PC-9 (cell line): ENCODE measurements around the gene AOAH. TPM values are rescaled to one million over a fixed set of nuclear protein-coding genes. Genes with fewer than 3 reads are reported as not detected.

Experiments used
- BruUV-seq: library from RNA; stranded (reverse); fragments of 400-500 nt; replicated peaks from 2 replicates; lab custom pipeline; 2021; lab: Mats Ljungman, UMichigan
- CTCF ChIA-PET: fragments of 300-600 bp; sonication (Branson Sonifier 250); formaldehyde crosslinking; loops from one replicate; lab custom pipeline; 2022; ENCODE audit warnings: antibody characterized with exemption; lab: Charles Lee
- POLR2A ChIA-PET: fragments of 300-600 bp; sonication (Branson Sonifier 250); formaldehyde crosslinking; loops from one replicate; lab custom pipeline; 2022; ENCODE audit warnings: antibody characterized with exemption; ENCODE audit not compliant: unreplicated experiment; lab: Charles Lee
- DNase-seq, 2 experiments: peaks; one replicate each; pipeline versions ENCODE4 v3.0.0 to v3.0.0-alpha.2; 2015 to 2022; ENCODE audit warnings: mixed read lengths in 1 of 2
- H2AFZ ChIP-seq: fragments of 200-600 bp; sonication (generic); 2 replicates; pipeline ENCODE4 v1.8.1; 2017; ENCODE audit warnings: antibody characterized with exemption
- H3F3A ChIP-seq: fragments of 200-600 bp; sonication (generic); 2 replicates; pipeline ENCODE4 v1.8.1; 2017; ENCODE audit warnings: antibody characterized with exemption, mild to moderate bottlenecking, low read depth; ENCODE audit not compliant: insufficient read depth
- H3K27ac ChIP-seq: fragments of 200-600 bp; sonication (generic); 2 replicates; pipeline ENCODE4 v1.6.1; 2016; ENCODE audit warnings: mixed run types
- H3K27me3 ChIP-seq: fragments of 200-600 bp; sonication (generic); 2 replicates; pipeline ENCODE4 v1.6.1; 2016; ENCODE audit warnings: low read depth, mixed run types; ENCODE audit not compliant: insufficient read depth
- H3K36me3 ChIP-seq: fragments of 200-600 bp; sonication (generic); 2 replicates; pipeline ENCODE4 v1.6.1; 2016; ENCODE audit warnings: low read depth, mixed run types
- H3K4me1 ChIP-seq: fragments of 200-600 bp; sonication (generic); replicated peaks from 2 replicates; pipeline ENCODE4 v1.6.1; 2016; ENCODE audit warnings: mixed run types; ENCODE audit not compliant: insufficient read depth
- H3K4me2 ChIP-seq: fragments of 200-600 bp; sonication (generic); 2 replicates; pipeline ENCODE4 v1.6.1; 2017; ENCODE audit warnings: mixed run types
- H3K4me3 ChIP-seq: fragments of 200-600 bp; sonication (generic); 2 replicates; pipeline ENCODE4 v1.6.1; 2016; ENCODE audit warnings: mixed run types
- H3K79me2 ChIP-seq: fragments of 200-600 bp; sonication (generic); 2 replicates; pipeline ENCODE4 v1.6.1; 2017; ENCODE audit warnings: low read depth, mixed run types
- H3K9me2 ChIP-seq: fragments of 200-600 bp; sonication (generic); 2 replicates; pipeline ENCODE4 v1.8.1; 2017; ENCODE audit warnings: mild to moderate bottlenecking; ENCODE audit not compliant: insufficient read depth
- H3K9me3 ChIP-seq: fragments of 200-600 bp; sonication (generic); 2 replicates; pipeline ENCODE4 v1.8.1; 2016; ENCODE audit warnings: low read depth; ENCODE audit not compliant: insufficient read depth
- H4K20me1 ChIP-seq: fragments of 200-600 bp; sonication (generic); 2 replicates; pipeline ENCODE4 v1.8.1; 2017; ENCODE audit not compliant: insufficient read depth
- EZH2 ChIP-seq: fragments of 200-600 bp; sonication (generic); IDR thresholded peaks from 2 replicates; pipeline ENCODE4 v1.8.0; 2017; ENCODE audit warnings: antibody characterized with exemption, low read depth
- intact Hi-C: fragments of 100-400 bp; cut with micrococcal nuclease; formaldehyde crosslinking; loops from one replicate; pipeline ENCODE4 v1.10.0; 2022; ENCODE audit not compliant: unreplicated experiment
- total RNA-seq: library from RNA; stranded (reverse); gene quantifications from 2 replicates; pipeline ENCODE4 v1.2.3, GENCODE V29; 2021
- TF ChIP-seq, protein P1 (sequence below): fragments of 200-600 bp; sonication (generic); conservative IDR thresholded peaks from 2 replicates; pipeline ENCODE4 v1.6.1; 2017; ENCODE audit warnings: mixed run types, antibody characterized with exemption, mild to moderate bottlenecking, moderate library complexity

AOAH gene
- total RNA-seq, 1 experiment from 2014 or later, result not detected

DNA sequence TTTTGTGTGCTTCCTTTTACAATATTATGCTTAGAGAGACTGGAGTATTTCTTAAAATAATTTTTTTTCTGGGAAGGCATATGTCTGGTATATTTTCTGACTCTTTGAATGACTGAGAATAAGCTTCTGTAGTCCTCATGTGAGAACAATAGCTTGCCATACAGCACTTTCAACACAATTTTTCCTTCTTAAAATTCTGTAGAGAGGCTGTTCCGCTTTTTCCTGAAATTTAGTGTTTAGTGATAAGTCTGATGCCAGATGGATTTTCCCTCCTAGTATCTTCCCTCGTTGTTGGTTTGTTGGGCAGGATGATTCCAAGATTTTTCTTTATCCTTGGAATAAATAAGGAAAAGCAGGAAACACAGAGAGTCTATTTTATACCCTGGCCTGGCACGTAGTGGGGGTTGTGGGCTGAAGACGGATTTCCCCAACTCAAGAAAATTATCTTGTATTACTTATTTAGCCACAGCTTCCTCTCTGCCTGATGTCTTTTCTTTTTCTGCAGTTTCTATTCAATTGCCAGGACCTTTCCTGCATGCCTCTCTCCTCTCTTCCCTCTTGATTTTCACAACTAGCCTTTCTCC lies 111.2 kb downstream of the AOAH start:
- Histone ChIP-seq H3K9me3 (no peaks in the 10 kb centered on the region), H4K20me1 (no peaks in the 10 kb centered on the region), H3K9me2 (no peaks in the 10 kb centered on the region), H3K4me3 (no peak overlapping the region), H3K27ac (no peak overlapping the region), H3K4me2 (no peak overlapping the region), H3K4me1 (no peaks in the 10 kb centered on the region), H3K36me3 (no peaks in the 10 kb centered on the region), H3F3A (no peaks in the 10 kb centered on the region), H3K27me3 (peaks cover 93% of the 10 kb centered on the region), H2AFZ (no peak overlapping the region), H3K79me2 (no peaks in the 10 kb centered on the region)
- ChIA-PET POLR2A (no interaction called here), CTCF (no interaction called here)
- no peak for DNase-seq
- TF ChIP-seq, protein P1, sequence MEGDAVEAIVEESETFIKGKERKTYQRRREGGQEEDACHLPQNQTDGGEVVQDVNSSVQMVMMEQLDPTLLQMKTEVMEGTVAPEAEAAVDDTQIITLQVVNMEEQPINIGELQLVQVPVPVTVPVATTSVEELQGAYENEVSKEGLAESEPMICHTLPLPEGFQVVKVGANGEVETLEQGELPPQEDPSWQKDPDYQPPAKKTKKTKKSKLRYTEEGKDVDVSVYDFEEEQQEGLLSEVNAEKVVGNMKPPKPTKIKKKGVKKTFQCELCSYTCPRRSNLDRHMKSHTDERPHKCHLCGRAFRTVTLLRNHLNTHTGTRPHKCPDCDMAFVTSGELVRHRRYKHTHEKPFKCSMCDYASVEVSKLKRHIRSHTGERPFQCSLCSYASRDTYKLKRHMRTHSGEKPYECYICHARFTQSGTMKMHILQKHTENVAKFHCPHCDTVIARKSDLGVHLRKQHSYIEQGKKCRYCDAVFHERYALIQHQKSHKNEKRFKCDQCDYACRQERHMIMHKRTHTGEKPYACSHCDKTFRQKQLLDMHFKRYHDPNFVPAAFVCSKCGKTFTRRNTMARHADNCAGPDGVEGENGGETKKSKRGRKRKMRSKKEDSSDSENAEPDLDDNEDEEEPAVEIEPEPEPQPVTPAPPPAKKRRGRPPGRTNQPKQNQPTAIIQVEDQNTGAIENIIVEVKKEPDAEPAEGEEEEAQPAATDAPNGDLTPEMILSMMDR, result no peak
- no peak for TF ChIP-seq EZH2
- no TSS peak for BruUV-seq
- intact Hi-C loops, result no loop called here

DNA sequence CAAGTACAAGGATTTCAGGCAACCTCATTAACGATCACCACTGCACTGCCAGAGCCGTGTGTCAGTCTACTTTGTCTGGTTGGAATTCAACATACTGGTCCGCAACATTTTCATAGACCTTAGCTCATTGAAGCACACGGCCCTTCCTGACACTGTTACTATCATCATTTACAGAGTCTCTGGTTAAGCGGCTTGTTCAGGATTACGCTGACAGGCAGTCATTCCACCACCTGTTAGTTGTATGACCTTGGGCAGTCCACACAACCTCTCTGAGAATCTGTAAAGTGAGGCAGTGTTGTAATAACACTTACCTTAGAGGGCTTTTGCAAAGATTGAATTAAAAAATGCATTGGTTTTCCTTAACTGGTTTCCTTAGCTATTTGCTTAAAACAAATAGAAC lies 112.6 kb downstream of the AOAH start:
- H3K36me3 ChIP-seq, result no peaks in the 10 kb centered on the region
- peaks cover 93% of the 10 kb centered on the region for H3K27me3 ChIP-seq
- no peak for DNase-seq
- no peak overlapping the region for H3K4me3 ChIP-seq
- POLR2A ChIA-PET, result no interaction called here
- H3F3A ChIP-seq, result no peaks in the 10 kb centered on the region
- H3K9me3 ChIP-seq, result no peaks in the 10 kb centered on the region
- no peaks in the 10 kb centered on the region for H3K9me2 ChIP-seq
- H3K27ac ChIP-seq, result no peak overlapping the region
- BruUV-seq, result no TSS peak
- H4K20me1 ChIP-seq, result no peaks in the 10 kb centered on the region
- H3K79me2 ChIP-seq, result no peaks in the 10 kb centered on the region
- no peak overlapping the region for H3K4me2 ChIP-seq
- intact Hi-C loops, result no loop called here
- TF ChIP-seq, protein P1, result no peak
- TF ChIP-seq EZH2, result no peak
- H2AFZ ChIP-seq, result no peak overlapping the region
- CTCF ChIA-PET, result no interaction called here
- no peaks in the 10 kb centered on the region for H3K4me1 ChIP-seq

DNA sequence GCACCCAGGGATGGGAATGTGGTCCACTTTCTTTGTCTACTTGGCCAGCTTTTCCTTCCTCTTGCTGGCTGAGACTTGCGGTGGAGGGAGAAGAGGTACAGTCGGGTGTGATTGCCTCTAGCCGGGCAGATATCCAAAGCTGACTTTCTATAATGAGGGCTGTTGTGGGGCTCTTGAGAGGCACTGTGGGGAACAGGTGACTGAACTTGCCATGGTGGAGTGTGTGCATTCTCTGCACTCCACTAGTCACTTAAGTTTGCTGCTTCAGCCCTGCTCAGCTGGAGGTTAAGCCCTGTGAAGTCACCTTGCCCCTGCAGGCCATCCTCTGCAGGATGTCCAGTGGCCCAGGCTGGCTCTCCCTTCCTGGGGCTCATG lies 116.6 kb downstream of the AOAH start:
- Histone ChIP-seq H3F3A (no peaks in the 10 kb centered on the region), H3K36me3 (no peaks in the 10 kb centered on the region), H3K27me3 (peaks cover 89% of the 10 kb centered on the region), H3K4me1 (no peaks in the 10 kb centered on the region), H3K9me3 (no peaks in the 10 kb centered on the region), H3K27ac (no peak overlapping the region), H4K20me1 (no peaks in the 10 kb centered on the region), H3K4me3 (no peak overlapping the region), H2AFZ (no peak overlapping the region), H3K9me2 (no peaks in the 10 kb centered on the region), H3K4me2 (no peak overlapping the region), H3K79me2 (no peaks in the 10 kb centered on the region)
- intact Hi-C loops, result no loop called here
- DNase-seq, result no peak
- no TSS peak for BruUV-seq
- TF ChIP-seq, protein P1, result no peak
- TF ChIP-seq EZH2, result no peak
- ChIA-PET CTCF (no interaction called here), POLR2A (no interaction called here)
